SU-DHL-6 (cell line): ENCODE results near the gene STK32C.

Source experiments
- CTCF ChIP-seq: fragments of 200-600 bp; sonication (generic); IDR thresholded peaks from one replicate; pipeline ENCODE4 v1.5.1; 2017; ENCODE audit warnings: antibody characterized with exemption, mild to moderate bottlenecking, low read length, moderate library complexity; ENCODE audit not compliant: insufficient read depth, poor library complexity, severe bottlenecking
- EZH2phosphoT487 ChIP-seq: fragments of 200-600 bp; sonication (generic), shearing (Covaris generic); conservative IDR thresholded peaks from 2 replicates; pipeline ENCODE4 v1.6.1; 2018; ENCODE audit warnings: mild to moderate bottlenecking, antibody characterized with exemption, low read length, moderate library complexity, mixed read lengths

GRCh38 chr10:132271458-132272230, 36.1 kb downstream of the STK32C start:
- TF ChIP-seq CTCF (no peak), EZH2phosphoT487 (no peak)
